Measurements from ENCODE around the gene TCTN2.

Gene TCTN2

GRCh38 chr12:123713398-123713797, 42.5 kb downstream of the TCTN2 start:
- ATAC-seq = no peak
- no peak for TF ChIP-seq CSDC2 (CRISPR knock-in tag; IDR thresholded peaks at IDR 0.05)

- no peak for ATAC-seq
These were observed 43.1 kb downstream of the TCTN2 start for GRCh38 chr12:123713823-123714585.

GRCh38 chr12:123715195-123715594, 44.3 kb downstream of the TCTN2 start:
- ATAC-seq = no peak
- TF ChIP-seq BACH2 (CRISPR knock-in tag; IDR thresholded peaks at IDR 0.05; ENCODE audit: borderline replicate concordance) = no peak
- no peak for TF ChIP-seq ZNF8 (CRISPR knock-in tag; IDR thresholded peaks at IDR 0.05)
- TF ChIP-seq TCF4 (CRISPR knock-in tag; IDR thresholded peaks at IDR 0.05; ENCODE audit: borderline replicate concordance) = no peak
- no peak for TF ChIP-seq CSDC2 (CRISPR knock-in tag; IDR thresholded peaks at IDR 0.05)
- TF ChIP-seq RARB (CRISPR knock-in tag; IDR thresholded peaks at IDR 0.05) = no peak
- TF ChIP-seq PPARA (CRISPR knock-in tag; IDR thresholded peaks at IDR 0.05; ENCODE audit: borderline replicate concordance) = no peak
- TF ChIP-seq CREB5 (CRISPR knock-in tag; IDR thresholded peaks at IDR 0.05; ENCODE audit: low read depth) = no peak
- no peak for TF ChIP-seq GLIS3 (CRISPR knock-in tag; IDR thresholded peaks at IDR 0.05)
- no peak for TF ChIP-seq ZNF70 (CRISPR knock-in tag; IDR thresholded peaks at IDR 0.05)

More at GRCh38 chr12:123713823-123714585, 43.1 kb downstream of the TCTN2 start:
- TF ChIP-seq ZFP3 (CRISPR knock-in tag; IDR thresholded peaks at IDR 0.05) = no peak
- no peak for TF ChIP-seq CSRNP3 (CRISPR knock-in tag; IDR thresholded peaks at IDR 0.05)
- no peak for TF ChIP-seq BACH2 (CRISPR knock-in tag; IDR thresholded peaks at IDR 0.05; ENCODE audit: borderline replicate concordance)
- no peak for TF ChIP-seq CREB5 (CRISPR knock-in tag; IDR thresholded peaks at IDR 0.05; ENCODE audit: low read depth)
- TF ChIP-seq GLIS3 (CRISPR knock-in tag; IDR thresholded peaks at IDR 0.05) = no peak
- TF ChIP-seq TSHZ2 (CRISPR knock-in tag; IDR thresholded peaks at IDR 0.05) = no peak
- no peak for TF ChIP-seq ZNF70 (CRISPR knock-in tag; IDR thresholded peaks at IDR 0.05)
- no peak for TF ChIP-seq TCF4 (CRISPR knock-in tag; IDR thresholded peaks at IDR 0.05; ENCODE audit: borderline replicate concordance)
- no peak for TF ChIP-seq TOX (CRISPR knock-in tag; IDR thresholded peaks at IDR 0.05; ENCODE audit: borderline replicate concordance)
- no peak for TF ChIP-seq ARNTL (CRISPR knock-in tag; IDR thresholded peaks at IDR 0.05; ENCODE audit: borderline replicate concordance, low read depth)
- TF ChIP-seq CSDC2 (CRISPR knock-in tag; IDR thresholded peaks at IDR 0.05) = no peak
- no peak for TF ChIP-seq PPARA (CRISPR knock-in tag; IDR thresholded peaks at IDR 0.05; ENCODE audit: borderline replicate concordance)
- no peak for TF ChIP-seq SNAI2 (CRISPR knock-in tag; IDR thresholded peaks at IDR 0.05)
- no peak for TF ChIP-seq ISL1 (CRISPR knock-in tag; IDR thresholded peaks at IDR 0.05)

- no peak for ATAC-seq
- TF ChIP-seq BACH2 (CRISPR knock-in tag; IDR thresholded peaks at IDR 0.05; ENCODE audit: borderline replicate concordance) = no peak
These were observed 46.4 kb downstream of the TCTN2 start for GRCh38 chr12:123717350-123717749.

- ATAC-seq = no peak
- TF ChIP-seq ZFP30 (CRISPR knock-in tag; IDR thresholded peaks at IDR 0.05) = no peak
- TF ChIP-seq ESRRG (CRISPR knock-in tag; IDR thresholded peaks at IDR 0.05) = no peak
- no peak for TF ChIP-seq ZNF8 (CRISPR knock-in tag; IDR thresholded peaks at IDR 0.05)
- no peak for TF ChIP-seq TOX (CRISPR knock-in tag; IDR thresholded peaks at IDR 0.05; ENCODE audit: borderline replicate concordance)
- TF ChIP-seq CSRNP3 (CRISPR knock-in tag; IDR thresholded peaks at IDR 0.05) = no peak
- no peak for TF ChIP-seq ARNTL (CRISPR knock-in tag; IDR thresholded peaks at IDR 0.05; ENCODE audit: borderline replicate concordance, low read depth)
- no peak for TF ChIP-seq BACH2 (CRISPR knock-in tag; IDR thresholded peaks at IDR 0.05; ENCODE audit: borderline replicate concordance)
- no peak for TF ChIP-seq SNAI2 (CRISPR knock-in tag; IDR thresholded peaks at IDR 0.05)
- TF ChIP-seq ZFP3 (CRISPR knock-in tag; IDR thresholded peaks at IDR 0.05) = no peak
- TF ChIP-seq OSR1 (CRISPR knock-in tag; IDR thresholded peaks at IDR 0.05) = no peak
- TF ChIP-seq TSHZ2 (CRISPR knock-in tag; IDR thresholded peaks at IDR 0.05) = no peak
- TF ChIP-seq TCF4 (CRISPR knock-in tag; IDR thresholded peaks at IDR 0.05; ENCODE audit: borderline replicate concordance) = no peak
- TF ChIP-seq GLIS3 (CRISPR knock-in tag; IDR thresholded peaks at IDR 0.05) = no peak
These were observed 49.4 kb downstream of the TCTN2 start for GRCh38 chr12:123720141-123720814.

All from SK-N-SH treated with all-trans-retinoic acid at 6 μM for 48 hours (cell line).